Ascending aorta (tissue), 2 donors: ENCODE results near the gene GPHN. TPM values are rescaled to one million over a fixed set of nuclear protein-coding genes. Genes with fewer than 3 reads are reported as not detected.

Experiments used
- DNase-seq, 2 donors: peaks; one replicate each; pipeline ENCODE4 v3.0.0-alpha.2; 2019; ENCODE audit warnings: low spot score in 2 of 2
- H3K27ac ChIP-seq, 2 donors: fragments of 200-600 bp; sonication (generic); one replicate each; pipeline ENCODE4 v1.5.1; 2016 to 2017; ENCODE audit warnings: mild to moderate bottlenecking in 1 of 2
- H3K27me3 ChIP-seq: fragments of 200-600 bp; sonication (generic); one replicate; pipeline ENCODE4 v1.5.1; 2017
- H3K36me3 ChIP-seq, 2 donors: fragments of 200-600 bp; sonication (generic); one replicate each; pipeline ENCODE4 v1.5.1; 2016
- H3K4me1 ChIP-seq, 2 donors: fragments of 200-600 bp; sonication (generic); one replicate each; pipeline ENCODE4 v1.5.1; 2016 to 2017; ENCODE audit warnings: mild to moderate bottlenecking in 1 of 2
- H3K4me3 ChIP-seq, 2 donors: fragments of 200-600 bp; sonication (generic); one replicate each; pipeline ENCODE4 v1.5.1; 2016 to 2017; ENCODE audit warnings: mild to moderate bottlenecking in 1 of 2
- H3K9me3 ChIP-seq, 2 donors: fragments of 200-600 bp; sonication (generic); one replicate each; pipeline ENCODE4 v1.5.1; 2016
- CTCF ChIP-seq, 3 experiments: fragments of 200-600 bp in 2 of 3; fragments of 450-650 bp in 1 of 3; sonication (generic) in 2 of 3; IDR thresholded peaks; one replicate each; pipeline ENCODE4 v1.5.1; 2016 to 2019; ENCODE audit warnings: antibody characterized with exemption in 3 of 3, mild to moderate bottlenecking in 1 of 3, moderate library complexity in 1 of 3
- intact Hi-C: fragments of 100-400 bp; cut with DNase I; formaldehyde crosslinking; loops from one replicate; pipeline ENCODE4 v1.15.1; 2023
- total RNA-seq: library from RNA; depleted of rRNA; stranded (reverse); fragments of >200 nt; gene quantifications from one replicate; pipeline ENCODE4 v1.1.0, GENCODE V29; 2016

GPHN gene
- total RNA-seq, 1 donor from 2014 or later = 3.3 TPM

- no peak for TF ChIP-seq CTCF (IDR thresholded peaks at IDR 0.05)
- intact Hi-C loops = no loop called here
- no peaks in the 10 kb centered on the region for H3K36me3 ChIP-seq
- H3K27ac ChIP-seq = no peak overlapping the region
- H3K4me1 ChIP-seq = no peaks in the 10 kb centered on the region
- H3K27me3 ChIP-seq = no peaks in the 10 kb centered on the region
- no peaks in the 10 kb centered on the region for H3K9me3 ChIP-seq
- no peak for DNase-seq
- no peak overlapping the region for H3K4me3 ChIP-seq
Observed at GRCh38 chr14:66758031-66758613, 250.2 kb downstream of the GPHN start.

DNA sequence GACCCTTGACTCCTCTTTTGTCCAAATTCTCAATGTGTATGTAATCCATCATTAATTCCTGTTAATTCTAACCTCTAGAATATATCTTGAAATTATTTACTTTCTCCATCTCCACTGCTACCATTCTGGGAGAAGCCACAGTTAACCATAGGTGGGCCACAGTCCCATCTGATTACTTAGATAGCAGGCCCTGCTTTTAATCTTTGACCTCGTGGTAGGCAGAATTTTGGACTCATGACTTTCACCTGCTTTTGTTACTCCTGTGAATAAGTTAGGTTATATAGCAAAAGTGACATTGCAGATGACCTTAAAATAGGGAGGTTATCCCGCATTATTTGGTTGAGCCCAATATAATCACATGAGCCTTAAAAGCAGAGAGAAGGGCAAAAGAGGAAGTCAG, 264.2 kb downstream of the GPHN start:
- Histone ChIP-seq H3K4me3 (no peak overlapping the region), H3K4me1 (no peaks in the 10 kb centered on the region), H3K36me3 (no peaks in the 10 kb centered on the region), H3K27me3 (no peaks in the 10 kb centered on the region), H3K27ac (no peak overlapping the region), H3K9me3 (peaks cover 0 to 5% of the 10 kb centered on the region in 2 donors)
- intact Hi-C loops = no loop called here
- TF ChIP-seq CTCF (IDR thresholded peaks at IDR 0.05) = no peak
- no peak for DNase-seq

DNA sequence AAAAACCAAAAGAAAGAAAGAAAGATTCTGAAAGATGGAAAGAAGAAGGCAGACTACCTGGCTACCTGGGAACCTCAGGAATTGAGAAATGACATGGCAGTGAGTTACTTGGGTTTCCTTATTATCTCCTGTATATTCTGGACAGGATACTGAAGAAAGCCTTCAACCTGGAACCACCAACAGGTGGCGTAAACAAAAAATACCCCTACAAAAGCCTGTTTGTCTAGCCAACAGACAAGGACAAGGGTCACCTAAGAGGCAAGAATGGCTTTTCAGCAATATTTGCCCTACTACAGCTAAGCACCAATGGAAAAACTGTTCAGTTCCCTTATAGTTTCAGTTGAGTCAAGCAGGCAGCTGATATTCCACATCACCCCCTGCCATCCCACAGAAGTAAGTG, 274.9 kb downstream of the GPHN start:
- Histone ChIP-seq H3K36me3 (no peaks in the 10 kb centered on the region), H3K4me3 (no peak overlapping the region), H3K9me3 (no peaks in the 10 kb centered on the region), H3K4me1 (no peaks in the 10 kb centered on the region), H3K27me3 (no peaks in the 10 kb centered on the region), H3K27ac (no peak overlapping the region)
- TF ChIP-seq CTCF (IDR thresholded peaks at IDR 0.05) = no peak
- DNase-seq = no peak
- intact Hi-C loops = no loop called here

GRCh38 chr14:66790101-66790500, 282.2 kb downstream of the GPHN start:
- H3K9me3 ChIP-seq = peaks cover 10 to 22% of the 10 kb centered on the region in 2 donors
- no peak overlapping the region for H3K27ac ChIP-seq
- H3K36me3 ChIP-seq = no peaks in the 10 kb centered on the region
- no peak overlapping the region for H3K4me3 ChIP-seq
- no peaks in the 10 kb centered on the region for H3K4me1 ChIP-seq
- H3K27me3 ChIP-seq = no peaks in the 10 kb centered on the region
- intact Hi-C loops = no loop called here
- no peak for TF ChIP-seq CTCF (IDR thresholded peaks at IDR 0.05)
- DNase-seq = no peak

- intact Hi-C loops = no loop called here
- peaks cover 0 to 23% of the 10 kb centered on the region in 2 donors for H3K9me3 ChIP-seq
- H3K27ac ChIP-seq = no peak overlapping the region
- no peaks in the 10 kb centered on the region for H3K36me3 ChIP-seq
- no peaks in the 10 kb centered on the region for H3K4me1 ChIP-seq
- no peak for DNase-seq
- H3K27me3 ChIP-seq = no peaks in the 10 kb centered on the region
- no peak overlapping the region for H3K4me3 ChIP-seq
- TF ChIP-seq CTCF (IDR thresholded peaks at IDR 0.05) = no peak
Observed at GRCh38 chr14:66802962-66803361, 295.0 kb downstream of the GPHN start.

DNA sequence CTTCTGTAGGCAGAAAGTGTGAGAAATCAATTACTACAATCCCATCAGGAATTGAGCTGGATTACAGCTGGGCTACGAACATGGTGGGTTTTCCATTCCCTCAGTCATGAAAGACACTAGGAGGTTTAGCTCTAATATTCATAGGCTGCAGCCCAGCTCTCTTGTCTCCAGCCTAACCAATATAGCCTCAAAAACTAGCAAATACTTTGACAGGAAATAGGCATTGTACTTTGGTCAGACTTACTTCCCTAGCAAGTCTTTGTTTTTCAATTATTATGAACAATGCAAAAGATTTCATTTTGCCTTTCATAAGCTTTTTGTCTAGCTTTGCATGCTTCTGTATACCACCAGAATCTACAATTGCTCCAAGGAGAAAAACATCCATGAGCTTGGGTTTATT, 296.2 kb downstream of the GPHN start:
- H3K4me1 ChIP-seq = no peaks in the 10 kb centered on the region
- no peak overlapping the region for H3K4me3 ChIP-seq
- no peaks in the 10 kb centered on the region for H3K27me3 ChIP-seq
- H3K36me3 ChIP-seq = no peaks in the 10 kb centered on the region
- no peak overlapping the region for H3K27ac ChIP-seq
- peaks cover 0 to 21% of the 10 kb centered on the region in 2 donors for H3K9me3 ChIP-seq
- TF ChIP-seq CTCF (IDR thresholded peaks at IDR 0.05) = no peak
- no peak for DNase-seq
- intact Hi-C loops = no loop called here
